A549 (cell line): ENCODE measurements around the gene DPP10. TPM values are rescaled to one million over a fixed set of nuclear protein-coding genes. Genes with fewer than 3 reads are reported as not detected.

Experiments used
- ATAC-seq, 2 experiments: fragments of 200-7000 bp in 1 of 2; fragments of >200 bp in 1 of 2; cut with Nextera tagmentation in 1 of 2; cut with Tn5 transposase in 1 of 2; 3 replicates each; pipeline versions ENCODE4 v1.8.0 to v1.9.1; 2018 to 2020; ENCODE audit warnings: mild to moderate bottlenecking in 1 of 2, moderate library complexity in 1 of 2
- CTCF ChIA-PET: fragments of 300-600 bp; sonication (Branson Sonifier 250); formaldehyde crosslinking; extraction: SDS; loops from one replicate; lab custom pipeline; 2021; ENCODE audit warnings: antibody characterized with exemption, inconsistent platforms; lab: Yijun Ruan, JAX
- POLR2A ChIA-PET: fragments of 350-600 bp; formaldehyde crosslinking; extraction: SDS; loops from one replicate; lab custom pipeline; 2021; ENCODE audit warnings: antibody characterized with exemption, inconsistent platforms; lab: Yijun Ruan, JAX
- DNase-seq, 2 experiments: peaks; one replicate each; pipeline versions ENCODE4 v3.0.0 to v3.0.0-alpha.2; 2011 to 2016; ENCODE audit warnings: low read depth in 1 of 2, low spot score in 1 of 2
- FAIRE-seq: peaks from 2 replicates; lab custom pipeline; 2011; peaks lifted over from hg19 to GRCh38; lab: Jason Lieb, UNC
- H3K27ac ChIP-seq, 2 experiments: fragments of >200 bp; sonication (Bioruptor Twin); formaldehyde crosslinking; 3 replicates each; pipeline ENCODE4 v1.5.1; 2016 to 2017
- H3K4me1 ChIP-seq: fragments of >200 bp; sonication (Bioruptor Twin); formaldehyde crosslinking; 3 replicates; pipeline ENCODE4 v1.6.1; 2016
- H3K4me2 ChIP-seq: fragments of >200 bp; sonication (Bioruptor Twin); formaldehyde crosslinking; 3 replicates; pipeline ENCODE4 v1.6.1; 2016
- H3K4me3 ChIP-seq: fragments of >200 bp; sonication (Bioruptor Twin); formaldehyde crosslinking; 3 replicates; pipeline ENCODE4 v1.5.1; 2016
- H3K9me3 ChIP-seq: fragments of >200 bp; sonication (Bioruptor Twin); formaldehyde crosslinking; 3 replicates; pipeline ENCODE4 v1.6.1; 2016
- CEBPB ChIP-seq, 2 experiments: fragments of >200 bp in 1 of 2; sonication (Bioruptor Twin) in 1 of 2; formaldehyde crosslinking in 1 of 2; IDR thresholded peaks; 2 replicates each; pipeline ENCODE4 v1.6.1; 2012 to 2016
- CHD2 ChIP-seq: fragments of 150-350 bp; IDR thresholded peaks from 2 replicates; pipeline ENCODE4 v1.6.1; 2014; ENCODE audit warnings: low read length; ENCODE audit not compliant: partially characterized antibody
- CHD4 ChIP-seq: fragments of 200-600 bp; sonication (generic); IDR thresholded peaks from 2 replicates; pipeline ENCODE4 v1.6.1; 2016; ENCODE audit warnings: antibody characterized with exemption, mild to moderate bottlenecking, borderline replicate concordance
- EHMT2 ChIP-seq: fragments of 200-600 bp; sonication (generic); IDR thresholded peaks from 2 replicates; pipeline ENCODE4 v1.6.1; 2016; ENCODE audit warnings: antibody characterized with exemption, low read depth, mild to moderate bottlenecking, moderate library complexity
- ELK1 ChIP-seq: fragments of 150-350 bp; IDR thresholded peaks from 2 replicates; pipeline ENCODE4 v1.6.1; 2014; ENCODE audit warnings: low read depth, mild to moderate bottlenecking, low read length
- GATA3 ChIP-seq: IDR thresholded peaks from 2 replicates; pipeline ENCODE4 v1.6.1; 2012; ENCODE audit warnings: borderline replicate concordance
- HES2 ChIP-seq: fragments of >200 bp; sonication (Bioruptor Twin); formaldehyde crosslinking; IDR thresholded peaks from 2 replicates; pipeline ENCODE4 v1.6.1; 2016
- HOXB5 ChIP-seq: fragments of 250-450 bp; sonication (Bioruptor Pico); IDR thresholded peaks from 2 replicates; pipeline ENCODE4 v1.5.0; 2020; ENCODE audit warnings: mild to moderate bottlenecking, moderate library complexity
- KDM1A ChIP-seq: fragments of 200-600 bp; sonication (generic); IDR thresholded peaks from 2 replicates; pipeline ENCODE4 v1.6.1; 2016; ENCODE audit warnings: low read depth, mild to moderate bottlenecking
- KDM5A ChIP-seq: fragments of 200-600 bp; sonication (generic); IDR thresholded peaks from 2 replicates; pipeline ENCODE4 v1.6.1; 2016; ENCODE audit warnings: antibody characterized with exemption, mild to moderate bottlenecking
- NFE2L2 ChIP-seq: fragments of 150-350 bp; conservative IDR thresholded peaks from 2 replicates; pipeline ENCODE4 v1.6.1; 2014; ENCODE audit warnings: low read length
- NPAS2 ChIP-seq: fragments of 250-450 bp; sonication (Bioruptor Pico); IDR thresholded peaks from 2 replicates; pipeline ENCODE4 v1.8.0; 2022; ENCODE audit warnings: mild to moderate bottlenecking, moderate library complexity, borderline replicate concordance
- NR3C1 ChIP-seq: fragments of >200 bp; sonication (Bioruptor Twin); formaldehyde crosslinking; IDR thresholded peaks from 3 replicates; pipeline ENCODE4 v1.6.1; 2017
- PBX3 ChIP-seq: IDR thresholded peaks from 2 replicates; pipeline ENCODE4 v1.6.1; 2012
- RAD21 ChIP-seq, 2 experiments: fragments of >200 bp in 1 of 2; sonication (Bioruptor Twin) in 1 of 2; formaldehyde crosslinking in 1 of 2; IDR thresholded peaks in 1 of 2; conservative IDR thresholded peaks in 1 of 2; 2 replicates in 1 of 2; 3 replicates in 1 of 2; pipeline ENCODE4 v1.6.1; 2012 to 2018; ENCODE audit warnings: inconsistent platforms in 1 of 2
- RARB ChIP-seq: fragments of 250-450 bp; sonication (Bioruptor Pico); IDR thresholded peaks from 2 replicates; pipeline ENCODE4 v1.8.0; 2021; ENCODE audit warnings: mild to moderate bottlenecking, moderate library complexity
- REST ChIP-seq: fragments of 200-600 bp; sonication (generic); IDR thresholded peaks from 2 replicates; pipeline ENCODE4 v1.6.1; 2016; ENCODE audit warnings: antibody characterized with exemption, mild to moderate bottlenecking, moderate library complexity
- RNF2 ChIP-seq: fragments of 200-600 bp; sonication (generic); IDR thresholded peaks from 2 replicates; pipeline ENCODE4 v1.6.1; 2016; ENCODE audit warnings: low read depth, mild to moderate bottlenecking, antibody characterized with exemption, moderate library complexity, borderline replicate concordance
- SMC3 ChIP-seq: fragments of >200 bp; sonication (Bioruptor Twin); formaldehyde crosslinking; IDR thresholded peaks from 3 replicates; pipeline ENCODE4 v1.6.1; 2018; ENCODE audit warnings: inconsistent platforms
- SREBF2 ChIP-seq: fragments of 450-650 bp; IDR thresholded peaks from 2 replicates; pipeline ENCODE4 v1.6.1; 2014; ENCODE audit warnings: mild to moderate bottlenecking, moderate library complexity
- TP53 ChIP-seq: fragments of 250-450 bp; sonication (Bioruptor Pico); IDR thresholded peaks from 2 replicates; pipeline ENCODE4 v1.5.0; 2021; ENCODE audit warnings: mild to moderate bottlenecking, moderate library complexity
- USF2 ChIP-seq: fragments of 450-650 bp; IDR thresholded peaks from 2 replicates; pipeline ENCODE4 v1.6.1; 2014; ENCODE audit warnings: antibody characterized with exemption
- ZC3H11A ChIP-seq: fragments of 450-650 bp; IDR thresholded peaks from 2 replicates; pipeline ENCODE4 v1.6.1; 2014; ENCODE audit warnings: antibody characterized with exemption, mild to moderate bottlenecking
- ZFP36 ChIP-seq: fragments of 450-650 bp; IDR thresholded peaks from 2 replicates; pipeline ENCODE4 v1.6.1; 2014; ENCODE audit warnings: borderline replicate concordance; ENCODE audit not compliant: partially characterized antibody
- ZNF302 ChIP-seq: fragments of 250-450 bp; sonication (Bioruptor Pico); IDR thresholded peaks from 2 replicates; pipeline ENCODE4 v1.9.0; 2021; ENCODE audit warnings: inconsistent platforms, mild to moderate bottlenecking, moderate library complexity
- ZSCAN20 ChIP-seq: fragments of 250-450 bp; sonication (Bioruptor Pico); IDR thresholded peaks from 2 replicates; pipeline ENCODE4 v1.8.0; 2022; ENCODE audit warnings: mild to moderate bottlenecking, moderate library complexity
- WGBS: methylation state at CpG from one replicate; pipeline ENCODE4 v1.1.6; 2017; ENCODE audit errors: missing lambda C conversion rate; 5-methylcytosine and 5-hydroxymethylcytosine counted together
- polyA plus RNA-seq, 4 experiments: library from polyadenylated mRNA; depleted of rRNA in 3 of 4; stranded (reverse); fragments of >200 nt; fragmentation: RNase III in 1 of 4; extraction: RNeasy Plus Mini Kit Qiagen cat#74134 plus additional on column Dnase treatment in 1 of 4; gene quantifications; 2 replicates in 3 of 4; 3 replicates in 1 of 4; pipeline ENCODE4 v1.2.3, GENCODE V29; 2011 to 2017

DPP10 gene
- polyA plus RNA-seq, 2 of the 4 experiments (the other 2 are of a cell fraction), result not detected

- no peak overlapping the region for H3K4me3 ChIP-seq
- FAIRE-seq, result no peak
- no peak for ATAC-seq
- POLR2A ChIA-PET, result no interaction called here
- TF ChIP-seq HES2, result no peak
- TF ChIP-seq ZNF302 (CRISPR knock-in tag), result no peak
- no peak for TF ChIP-seq CHD4
- TF ChIP-seq RNF2, result no peak
- TF ChIP-seq KDM1A, result no peak
- TF ChIP-seq TP53, result no peak
- TF ChIP-seq HOXB5 (CRISPR knock-in tag), result no peak
- no peak for TF ChIP-seq NR3C1
- no peak for TF ChIP-seq ELK1
- TF ChIP-seq PBX3, result no peak
- no peak for TF ChIP-seq CEBPB (IDR thresholded peaks at IDR 0.05)
- no peak for TF ChIP-seq CHD2
- no peak for TF ChIP-seq USF2
- no peak for TF ChIP-seq ZC3H11A
- no peaks in the 10 kb centered on the region for H3K4me1 ChIP-seq
- H3K4me2 ChIP-seq, result no peak overlapping the region
- CTCF ChIA-PET, result no interaction called here
- H3K27ac ChIP-seq, result no peak overlapping the region
- no peak for DNase-seq
- H3K9me3 ChIP-seq, result no peaks in the 10 kb centered on the region
These were observed 1211.9 kb downstream of the DPP10 start for GRCh38 chr2:115654362-115654761.

- ATAC-seq, result no peak
- FAIRE-seq, result no peak
- 0 out of 3 replicates have a peak, but pooled peaks cover 2% of the 10 kb centered on the region for H3K9me3 ChIP-seq
- no peak overlapping the region for H3K27ac ChIP-seq
- H3K4me1 ChIP-seq, result no peaks in the 10 kb centered on the region
- WGBS, result 19% methylated on average over 3 of the region's 5 CpGs
- ChIA-PET CTCF (no interaction called here), POLR2A (no interaction called here)
- no peak overlapping the region for H3K4me3 ChIP-seq
- no peak overlapping the region for H3K4me2 ChIP-seq
- no peak for DNase-seq
- TF ChIP-seq RNF2 (no peak), ZFP36 (peak; percentile 84)
These were observed 1235.7 kb downstream of the DPP10 start for GRCh38 chr2:115678129-115678528.

- Histone ChIP-seq H3K4me2 (no peak overlapping the region), H3K4me3 (no peak overlapping the region), H3K4me1 (no peaks in the 10 kb centered on the region), H3K9me3 (no peaks in the 10 kb centered on the region; the same call in 2 of the 3 replicates), H3K27ac (no peak overlapping the region)
- no peak for ATAC-seq
- CTCF ChIA-PET, result no interaction called here
- 18% methylated on average over 5 of the region's 5 CpGs for WGBS
- FAIRE-seq, result no peak
- POLR2A ChIA-PET, result no interaction called here
- DNase-seq, result no peak
- TF ChIP-seq RAD21 (conservative IDR thresholded peaks at IDR 0.05 in 1 of 2, IDR thresholded peaks at IDR 0.05 in 1 of 2) (no peak), SMC3 (no peak), REST (no peak), KDM5A (no peak), NFE2L2 (no peak), NPAS2 (CRISPR knock-in tag) (no peak), ZSCAN20 (CRISPR knock-in tag) (no peak), HES2 (no peak), GATA3 (no peak), NR3C1 (no peak), EHMT2 (no peak), RARB (no peak), SREBF2 (no peak)
These were observed 1241.9 kb downstream of the DPP10 start for GRCh38 chr2:115684345-115684744.
